ENCODE data around the gene OR1S2. TPM values are rescaled to one million over a fixed set of nuclear protein-coding genes. Genes with fewer than 3 reads are reported as not detected.
"Not testable (repeated sequence)": the region's sequence is repeated elsewhere in the genome, so short reads cannot be mapped to it uniquely, and the experiment has no call there.

Gene OR1S2
- total and polyA plus RNA-seq, 2 experiments from 2014 or later: not detected

- no peak overlapping the region for H3K4me2 ChIP-seq
- H2AFZ ChIP-seq: no peak overlapping the region
- TF ChIP-seq CTCF (IDR thresholded peaks at IDR 0.05; ENCODE audit: poor library complexity): no peak
- no peak for TF ChIP-seq EZH2phosphoT487 (IDR thresholded peaks at IDR 0.05; ENCODE audit: low read depth, severe bottlenecking, unreplicated experiment)
- no peak for TF ChIP-seq EZH2 (IDR thresholded peaks at IDR 0.05; ENCODE audit: borderline replicate concordance)
These were observed 18.8 kb upstream of the OR1S2 start for GRCh38 chr11:58222721-58223120.

GRCh38 chr11:58216476-58216875, 12.5 kb upstream of the OR1S2 start:
- H2AFZ ChIP-seq: no peak overlapping the region
- no peak for DNase-seq (ENCODE audit: low spot score)
- TF ChIP-seq CTCF (IDR thresholded peaks at IDR 0.05; ENCODE audit: poor library complexity): no peak
- TF ChIP-seq EZH2phosphoT487 (IDR thresholded peaks at IDR 0.05; ENCODE audit: low read depth, severe bottlenecking, unreplicated experiment): no peak
- no peak for TF ChIP-seq EZH2 (IDR thresholded peaks at IDR 0.05; ENCODE audit: borderline replicate concordance)
- H4K20me1 ChIP-seq (ENCODE audit: insufficient read depth, poor library complexity, severe bottlenecking): no peaks in the 10 kb centered on the region
- H3K27me3 ChIP-seq: no peaks in the 10 kb centered on the region
- H3K9me2 ChIP-seq (replicated peaks; ENCODE audit: insufficient read depth): no peaks in the 10 kb centered on the region
- H3K27ac ChIP-seq: no peak overlapping the region
- H3K4me3 ChIP-seq: no peak overlapping the region
- H3K79me2 ChIP-seq: no peaks in the 10 kb centered on the region
- no peaks in the 10 kb centered on the region for H3K36me3 ChIP-seq (replicated peaks; ENCODE audit: insufficient read depth, low read depth)
- no peaks in the 10 kb centered on the region for H3K9me3 ChIP-seq (ENCODE audit: low read depth)
- no peak overlapping the region for H3K4me2 ChIP-seq
- H3K4me1 ChIP-seq (ENCODE audit: insufficient read depth): no peaks in the 10 kb centered on the region

More at GRCh38 chr11:58222721-58223120, 18.8 kb upstream of the OR1S2 start:
- Histone ChIP-seq H3K4me3 (no peak overlapping the region), H4K20me1 (ENCODE audit: insufficient read depth, poor library complexity, severe bottlenecking) (no peaks in the 10 kb centered on the region), H3K27ac (no peak overlapping the region), H3K9me2 (replicated peaks; ENCODE audit: insufficient read depth) (no peaks in the 10 kb centered on the region), H3K27me3 (no peaks in the 10 kb centered on the region), H3K79me2 (no peaks in the 10 kb centered on the region), H3K9me3 (ENCODE audit: low read depth) (no peaks in the 10 kb centered on the region), H3K4me1 (ENCODE audit: insufficient read depth) (no peaks in the 10 kb centered on the region), H3K36me3 (replicated peaks; ENCODE audit: insufficient read depth, low read depth) (no peaks in the 10 kb centered on the region)
- WGBS (ENCODE audit: low lambda C conversion rate, missing lambda C conversion rate): 66% methylated on average over 7 of the region's 7 CpGs
- DNase-seq (ENCODE audit: low spot score): no peak

- H3K27me3 ChIP-seq; H3K4me3 ChIP-seq; H2AFZ ChIP-seq; H3K27ac ChIP-seq; H3K79me2 ChIP-seq; H3K36me3 ChIP-seq (replicated peaks; ENCODE audit: insufficient read depth, low read depth); H3K9me2 ChIP-seq (replicated peaks; ENCODE audit: insufficient read depth); H3K9me3 ChIP-seq (ENCODE audit: low read depth); DNase-seq (ENCODE audit: low spot score); H3K4me2 ChIP-seq; H3K4me1 ChIP-seq (ENCODE audit: insufficient read depth); H4K20me1 ChIP-seq (ENCODE audit: insufficient read depth, poor library complexity, severe bottlenecking): not testable (repeated sequence)
- WGBS (ENCODE audit: low lambda C conversion rate, missing lambda C conversion rate): 83% methylated on average over 1 of the region's 2 CpGs
These were observed 8.5 kb upstream of the OR1S2 start, which contains the start of gene OR1S1 for GRCh38 chr11:58212420-58212819. OR1S1 (plus strand) TSS chr11:58212720.

- Histone ChIP-seq H2AFZ (no peak overlapping the region), H3K4me3 (no peak overlapping the region), H3K9me3 (ENCODE audit: low read depth) (peaks cover 5% of the 10 kb centered on the region), H3K9me2 (replicated peaks; ENCODE audit: insufficient read depth) (no peaks in the 10 kb centered on the region), H3K36me3 (replicated peaks; ENCODE audit: insufficient read depth, low read depth) (no peaks in the 10 kb centered on the region), H4K20me1 (ENCODE audit: insufficient read depth, poor library complexity, severe bottlenecking) (no peaks in the 10 kb centered on the region), H3K4me1 (ENCODE audit: insufficient read depth) (peaks cover under 1% of the 10 kb centered on the region), H3K27ac (no peak overlapping the region), H3K4me2 (no peak overlapping the region), H3K79me2 (no peaks in the 10 kb centered on the region), H3K27me3 (no peaks in the 10 kb centered on the region)
- no peak for DNase-seq (ENCODE audit: low spot score)
- WGBS (ENCODE audit: low lambda C conversion rate, missing lambda C conversion rate): 45% methylated on average over 1 of the region's 1 CpG
- no peak for TF ChIP-seq EZH2 (IDR thresholded peaks at IDR 0.05; ENCODE audit: borderline replicate concordance)
- no peak for TF ChIP-seq EZH2phosphoT487 (IDR thresholded peaks at IDR 0.05; ENCODE audit: low read depth, severe bottlenecking, unreplicated experiment)
These were observed 4.7 kb downstream of the OR1S2 start for GRCh38 chr11:58199271-58199670.
